IPS-20b (cell line): ENCODE data around the gene THSD4.

Experiments used
- H3K27ac ChIP-seq: one replicate; pipeline ENCODE4 v1.5.1; 2013; ENCODE audit warnings: low read length
- H3K27me3 ChIP-seq: 2 replicates; pipeline ENCODE4 v1.6.1; 2013; ENCODE audit warnings: mild to moderate bottlenecking, low read length, inconsistent platforms; ENCODE audit not compliant: insufficient read depth
- H3K36me3 ChIP-seq: 2 replicates; pipeline ENCODE4 v1.6.1; 2013; ENCODE audit warnings: low read depth, mild to moderate bottlenecking, inconsistent platforms, low read length, moderate library complexity; ENCODE audit not compliant: insufficient read depth
- H3K4me1 ChIP-seq: 2 replicates; pipeline ENCODE4 v1.6.1; 2013; ENCODE audit warnings: mild to moderate bottlenecking, control low read depth, inconsistent platforms, low read length, moderate library complexity; ENCODE audit not compliant: insufficient read depth
- H3K4me3 ChIP-seq: 2 replicates; pipeline ENCODE4 v1.5.1; 2013; ENCODE audit warnings: mild to moderate bottlenecking, low read length, inconsistent platforms
- H3K9ac ChIP-seq: 2 replicates; pipeline ENCODE4 v1.6.1; 2013; ENCODE audit warnings: low read depth, mild to moderate bottlenecking, inconsistent platforms, low read length, moderate library complexity
- H3K9me3 ChIP-seq: 2 replicates; pipeline ENCODE4 v1.6.1; 2013; ENCODE audit warnings: mild to moderate bottlenecking, low read depth, low read length, inconsistent platforms; ENCODE audit not compliant: insufficient read depth

Gene THSD4

GRCh38 chr15:71781179-71781964 lies 666.1 kb downstream of the THSD4 start:
- no peaks in the 10 kb centered on the region for H3K27me3 ChIP-seq
- no peak overlapping the region for H3K4me3 ChIP-seq
- peaks cover 4% of the 10 kb centered on the region; the same call in 1 of the 2 replicates for H3K4me1 ChIP-seq
- H3K27ac ChIP-seq, result no peak overlapping the region
- H3K9me3 ChIP-seq, result no peaks in the 10 kb centered on the region
- H3K36me3 ChIP-seq, result no peaks in the 10 kb centered on the region
- H3K9ac ChIP-seq, result no peak overlapping the region

- no peaks in the 10 kb centered on the region for H3K36me3 ChIP-seq
- no peak overlapping the region for H3K9ac ChIP-seq
- H3K27ac ChIP-seq, result no peak overlapping the region
- H3K4me1 ChIP-seq, result peaks cover 4% of the 10 kb centered on the region; the same call in 1 of the 2 replicates
- no peaks in the 10 kb centered on the region for H3K9me3 ChIP-seq
- no peak overlapping the region for H3K4me3 ChIP-seq
- H3K27me3 ChIP-seq, result no peaks in the 10 kb centered on the region
Measured at GRCh38 chr15:71781965-71782265, 666.6 kb downstream of the THSD4 start.

DNA sequence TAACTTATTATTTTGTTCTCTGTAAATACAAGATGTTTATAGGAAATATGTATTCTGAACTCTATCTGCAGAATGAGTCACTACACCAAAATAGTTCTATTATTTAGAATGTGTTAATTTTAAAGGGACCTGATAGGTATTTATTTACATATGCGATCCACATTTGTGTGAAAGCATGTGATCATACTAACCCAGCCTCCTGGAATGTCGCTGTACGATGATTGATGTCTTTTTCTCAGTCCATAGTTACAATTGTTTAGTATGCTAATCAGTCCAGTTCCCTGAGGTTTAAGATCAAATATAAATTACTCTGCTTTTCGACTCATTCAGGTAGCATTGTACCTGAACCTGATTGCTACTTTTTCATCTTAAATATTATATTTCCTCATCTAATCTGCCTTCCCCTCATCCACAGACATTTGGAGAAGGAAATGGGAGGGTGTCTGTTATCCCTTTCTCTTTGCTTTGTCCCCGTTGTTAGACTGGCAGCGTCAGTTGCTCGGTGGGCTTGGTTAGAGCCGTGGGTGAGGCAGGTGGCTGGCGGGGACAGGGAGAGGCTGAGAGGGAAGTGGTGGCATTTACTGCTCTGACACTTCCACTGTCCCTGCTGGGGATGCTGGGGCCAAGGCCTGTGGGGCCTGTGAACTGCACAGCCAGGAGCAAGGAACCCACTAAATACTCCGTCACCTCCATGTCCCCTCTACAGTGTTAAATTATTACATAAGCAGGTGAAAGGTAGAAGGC lies 667.3 kb downstream of the THSD4 start:
- H3K9me3 ChIP-seq, result no peaks in the 10 kb centered on the region
- no peaks in the 10 kb centered on the region for H3K27me3 ChIP-seq
- H3K4me3 ChIP-seq, result no peak overlapping the region
- H3K4me1 ChIP-seq, result peaks cover 4% of the 10 kb centered on the region; the same call in 1 of the 2 replicates
- H3K36me3 ChIP-seq, result no peaks in the 10 kb centered on the region
- H3K9ac ChIP-seq, result no peak overlapping the region
- no peak overlapping the region for H3K27ac ChIP-seq

DNA sequence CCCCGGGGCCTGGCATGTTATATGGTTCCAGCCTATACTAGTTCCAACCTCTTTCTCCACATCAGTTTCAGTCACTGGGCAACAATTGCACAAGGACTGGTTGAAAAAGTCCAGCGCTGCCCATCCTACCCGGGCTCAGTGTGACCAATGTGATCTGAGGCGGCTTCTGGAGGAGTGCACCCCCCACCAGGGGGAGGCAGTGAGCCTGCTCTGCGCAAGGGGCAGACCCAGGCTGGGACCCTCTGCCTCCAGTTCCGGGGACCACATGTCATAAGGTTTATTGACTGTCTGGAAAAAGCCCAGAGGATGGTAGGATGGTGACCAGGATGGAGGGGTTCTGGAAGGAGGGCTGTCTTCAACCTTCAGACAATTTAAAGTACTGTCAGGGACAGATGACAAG lies 669.4 kb downstream of the THSD4 start:
- Histone ChIP-seq H3K4me1 (peaks cover 4% of the 10 kb centered on the region; the same call in 1 of the 2 replicates), H3K9ac (no peak overlapping the region), H3K4me3 (no peak overlapping the region), H3K36me3 (no peaks in the 10 kb centered on the region), H3K9me3 (no peaks in the 10 kb centered on the region), H3K27me3 (no peaks in the 10 kb centered on the region), H3K27ac (no peak overlapping the region)

DNA sequence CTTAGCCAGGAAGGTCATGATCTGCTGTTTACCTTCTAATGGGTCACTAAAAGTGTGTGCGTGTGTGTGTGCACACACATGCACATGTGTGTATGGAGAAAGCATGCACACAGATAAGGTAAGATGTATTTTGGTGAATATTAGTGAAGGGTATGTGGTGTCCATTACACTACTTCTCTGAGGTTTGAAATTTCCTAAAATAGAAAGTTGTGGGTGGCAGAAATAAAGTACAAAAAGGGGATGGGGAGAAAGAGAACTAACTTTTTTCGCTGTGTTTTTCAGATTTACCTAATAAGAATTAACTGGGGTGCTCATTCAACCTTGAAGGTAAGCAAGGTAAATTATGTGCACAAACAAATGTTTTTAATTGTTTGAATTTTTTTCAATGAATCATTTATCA lies 670.7 kb downstream of the THSD4 start:
- H3K36me3 ChIP-seq, result no peaks in the 10 kb centered on the region
- no peak overlapping the region for H3K4me3 ChIP-seq
- H3K9ac ChIP-seq, result no peak overlapping the region
- no peaks in the 10 kb centered on the region for H3K9me3 ChIP-seq
- H3K4me1 ChIP-seq, result no peaks in the 10 kb centered on the region
- no peak overlapping the region for H3K27ac ChIP-seq
- H3K27me3 ChIP-seq, result no peaks in the 10 kb centered on the region

DNA sequence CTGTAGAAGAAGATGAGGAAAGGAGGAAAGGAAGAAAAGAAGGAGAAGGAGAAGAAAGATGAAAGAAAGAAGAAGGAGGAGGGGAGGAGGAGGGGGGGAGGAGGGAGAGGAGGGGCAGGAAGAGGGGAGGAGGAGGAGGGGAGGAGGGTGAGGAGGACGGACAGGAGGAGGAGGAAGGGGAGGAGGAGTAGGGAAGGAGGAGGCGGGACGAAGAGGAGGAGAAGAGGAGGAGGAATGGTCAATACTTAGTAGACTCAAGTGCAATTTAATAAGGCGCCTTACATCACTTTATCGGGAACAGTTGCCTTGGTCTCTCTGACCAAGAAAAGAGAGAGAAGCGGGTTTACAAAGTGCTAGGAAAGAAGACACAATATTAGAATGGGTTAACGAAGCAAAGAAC lies 671.4 kb downstream of the THSD4 start:
- Histone ChIP-seq H3K36me3 (no peaks in the 10 kb centered on the region), H3K9ac (no peak overlapping the region), H3K9me3 (no peaks in the 10 kb centered on the region), H3K27ac (no peak overlapping the region), H3K27me3 (no peaks in the 10 kb centered on the region), H3K4me1 (no peaks in the 10 kb centered on the region), H3K4me3 (no peak overlapping the region)

GRCh38 chr15:71788646-71789579 lies 673.6 kb downstream of the THSD4 start:
- H3K9ac ChIP-seq, result no peak overlapping the region
- H3K27me3 ChIP-seq, result no peaks in the 10 kb centered on the region
- H3K4me3 ChIP-seq, result no peak overlapping the region
- no peak overlapping the region for H3K27ac ChIP-seq
- no peaks in the 10 kb centered on the region for H3K36me3 ChIP-seq
- H3K9me3 ChIP-seq, result no peaks in the 10 kb centered on the region
- no peaks in the 10 kb centered on the region for H3K4me1 ChIP-seq

DNA sequence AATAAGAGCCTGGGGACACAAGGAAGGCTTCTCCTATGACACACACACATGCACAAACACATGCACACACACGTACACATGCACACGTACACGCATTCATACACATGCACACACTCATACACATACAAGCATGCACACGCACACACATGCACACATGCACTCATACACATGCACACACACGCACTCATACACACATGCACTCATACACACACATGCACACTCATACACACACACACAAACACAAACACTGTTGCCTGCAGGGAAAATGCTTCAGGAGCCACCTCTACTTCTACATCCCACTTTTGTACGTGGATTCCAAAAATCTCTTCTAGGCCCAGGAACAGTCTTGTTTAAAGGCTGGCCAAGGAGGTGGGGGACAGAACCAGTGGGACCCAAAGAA lies 674.3 kb downstream of the THSD4 start:
- Histone ChIP-seq H3K27ac (no peak overlapping the region), H3K9me3 (no peaks in the 10 kb centered on the region), H3K4me1 (no peaks in the 10 kb centered on the region), H3K4me3 (no peak overlapping the region), H3K36me3 (no peaks in the 10 kb centered on the region), H3K9ac (no peak overlapping the region), H3K27me3 (no peaks in the 10 kb centered on the region)

GRCh38 chr15:71790081-71790480 lies 674.8 kb downstream of the THSD4 start:
- no peaks in the 10 kb centered on the region for H3K27me3 ChIP-seq
- no peaks in the 10 kb centered on the region for H3K4me1 ChIP-seq
- H3K27ac ChIP-seq, result no peak overlapping the region
- H3K36me3 ChIP-seq, result no peaks in the 10 kb centered on the region
- H3K9ac ChIP-seq, result no peak overlapping the region
- H3K9me3 ChIP-seq, result no peaks in the 10 kb centered on the region
- H3K4me3 ChIP-seq, result no peak overlapping the region

DNA sequence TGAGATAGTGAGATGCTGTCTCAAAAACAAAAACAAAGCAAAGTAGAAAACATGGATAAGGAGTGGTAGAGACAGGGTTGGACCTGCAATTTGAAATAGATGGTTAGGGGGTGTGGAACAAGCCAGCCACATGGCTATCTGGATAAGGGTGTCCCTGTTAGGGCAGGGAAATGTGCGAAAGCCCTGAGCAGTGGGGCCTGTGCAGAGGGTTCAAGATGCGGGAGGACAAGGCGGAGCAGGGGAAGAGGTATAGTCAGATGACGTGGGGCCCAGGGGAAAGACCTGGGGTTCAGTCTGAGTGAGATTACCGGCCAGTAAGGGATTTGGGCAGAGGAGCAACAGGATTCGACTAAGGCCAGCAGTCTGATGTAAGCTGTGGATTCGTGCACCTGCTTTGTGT lies 676.7 kb downstream of the THSD4 start:
- Histone ChIP-seq H3K4me3 (no peak overlapping the region), H3K27me3 (no peaks in the 10 kb centered on the region), H3K4me1 (no peaks in the 10 kb centered on the region), H3K36me3 (no peaks in the 10 kb centered on the region), H3K27ac (no peak overlapping the region), H3K9me3 (no peaks in the 10 kb centered on the region), H3K9ac (no peak overlapping the region)

GRCh38 chr15:71792521-71792920 lies 677.2 kb downstream of the THSD4 start:
- no peaks in the 10 kb centered on the region for H3K27me3 ChIP-seq
- H3K9ac ChIP-seq, result no peak overlapping the region
- no peaks in the 10 kb centered on the region for H3K9me3 ChIP-seq
- H3K4me3 ChIP-seq, result no peak overlapping the region
- H3K36me3 ChIP-seq, result no peaks in the 10 kb centered on the region
- no peaks in the 10 kb centered on the region for H3K4me1 ChIP-seq
- no peak overlapping the region for H3K27ac ChIP-seq
